Cardiac muscle cell (in vitro differentiated cells and primary cell): ENCODE measurements around the gene CPT1A. TPM values are rescaled to one million over a fixed set of nuclear protein-coding genes. Genes with fewer than 3 reads are reported as not detected.

Experiments used
- DNase-seq, 2 donors: peaks; one replicate each; pipeline versions ENCODE4 v3.0.0 to v3.0.0-alpha.2; 2010 to 2017; ENCODE audit warnings: low read depth in 1 of 2, low spot score in 1 of 2
- H3K27ac ChIP-seq: fragments of 200-600 bp; sonication (generic); 2 replicates; pipeline ENCODE4 v1.5.1; 2016
- H3K27me3 ChIP-seq: fragments of 200-600 bp; sonication (generic); 2 replicates; pipeline ENCODE4 v1.6.0; 2016; ENCODE audit warnings: control low read depth
- H3K36me3 ChIP-seq: fragments of 200-600 bp; sonication (generic); 2 replicates; pipeline ENCODE4 v1.5.1; 2016; ENCODE audit warnings: control low read depth
- H3K4me1 ChIP-seq: fragments of 200-600 bp; sonication (generic); 2 replicates; pipeline ENCODE4 v1.8.1; 2017; ENCODE audit warnings: low read depth, mild to moderate bottlenecking, mixed run types
- H3K4me3 ChIP-seq: fragments of 200-600 bp; sonication (generic); 2 replicates; pipeline ENCODE4 v1.5.1; 2016; ENCODE audit warnings: mild to moderate bottlenecking
- H3K9me3 ChIP-seq: fragments of 200-600 bp; sonication (generic); 2 replicates; pipeline ENCODE4 v1.5.1; 2017; ENCODE audit warnings: low read depth, mild to moderate bottlenecking, control low read depth
- CTCF ChIP-seq: IDR thresholded peaks from 2 replicates; pipeline ENCODE4 v1.5.1; 2012; ENCODE audit warnings: low read depth, mild to moderate bottlenecking, low read length
- polyA plus RNA-seq: library from polyadenylated mRNA; unstranded; fragments of >200 nt; fragmentation: Nextera tagmentation; extraction: Ambion mirVana; gene quantifications from 2 replicates; pipeline ENCODE4 v1.2.1, GENCODE V29; 2016
- total RNA-seq: library from RNA; depleted of rRNA; stranded (reverse); fragments of >200 nt; gene quantifications from 2 replicates; pipeline ENCODE4 v1.2.3, GENCODE V29; 2016

Gene CPT1A
- total and polyA plus RNA-seq, 2 experiments from 2014 or later = 2.1 to 7.4 TPM

- Histone ChIP-seq H3K4me3 (no peak overlapping the region), H3K4me1 (no peaks in the 10 kb centered on the region), H3K9me3 (no peaks in the 10 kb centered on the region), H3K27me3 (no peaks in the 10 kb centered on the region), H3K27ac (no peak overlapping the region), H3K36me3 (no peaks in the 10 kb centered on the region)
- no peak for DNase-seq
- TF ChIP-seq CTCF = no peak
Observed at GRCh38 chr11:68775951-68776388, 65.7 kb downstream of the CPT1A start.

GRCh38 chr11:68774194-68774585 lies 67.5 kb downstream of the CPT1A start:
- no peak for DNase-seq
- Histone ChIP-seq H3K9me3 (no peaks in the 10 kb centered on the region), H3K27me3 (no peaks in the 10 kb centered on the region), H3K4me1 (peaks cover 10% of the 10 kb centered on the region), H3K4me3 (no peak overlapping the region), H3K27ac (no peak overlapping the region), H3K36me3 (no peaks in the 10 kb centered on the region)
- TF ChIP-seq CTCF = no peak

- H3K27me3 ChIP-seq = no peaks in the 10 kb centered on the region
- H3K4me3 ChIP-seq = no peak overlapping the region
- DNase-seq = no peak
- H3K4me1 ChIP-seq = peaks cover 10% of the 10 kb centered on the region
- H3K27ac ChIP-seq = no peak overlapping the region
- TF ChIP-seq CTCF = no peak
- H3K9me3 ChIP-seq = no peaks in the 10 kb centered on the region
- H3K36me3 ChIP-seq = no peaks in the 10 kb centered on the region
Observed at GRCh38 chr11:68773521-68774193, 68.1 kb downstream of the CPT1A start.

- no peak overlapping the region for H3K4me3 ChIP-seq
- peaks cover 10% of the 10 kb centered on the region for H3K4me1 ChIP-seq
- no peaks in the 10 kb centered on the region for H3K27me3 ChIP-seq
- no peaks in the 10 kb centered on the region for H3K36me3 ChIP-seq
- no peak for DNase-seq
- no peak for TF ChIP-seq CTCF
- no peak overlapping the region for H3K27ac ChIP-seq
- H3K9me3 ChIP-seq = no peaks in the 10 kb centered on the region
Observed at GRCh38 chr11:68772936-68773335, 68.8 kb downstream of the CPT1A start.

GRCh38 chr11:68770781-68771180 lies 70.9 kb downstream of the CPT1A start:
- Histone ChIP-seq H3K36me3 (no peaks in the 10 kb centered on the region), H3K9me3 (no peaks in the 10 kb centered on the region), H3K4me1 (peaks cover 10% of the 10 kb centered on the region), H3K27ac (no peak overlapping the region), H3K27me3 (no peaks in the 10 kb centered on the region), H3K4me3 (no peak overlapping the region)
- TF ChIP-seq CTCF = no peak
- no peak for DNase-seq
